HepG2 (cell line): ENCODE results near the gene TTC39C. TPM values are rescaled to one million over a fixed set of nuclear protein-coding genes. Genes with fewer than 3 reads are reported as not detected.

Source experiments
- ARID2 ChIP-seq: sonication (generic); formaldehyde crosslinking; IDR thresholded peaks from 2 replicates; pipeline ENCODE4 v1.8.1; 2022; ENCODE audit warnings: mild to moderate bottlenecking, missing genetic modification reagents, borderline replicate concordance
- ATF7 ChIP-seq, 2 experiments: fragments of 450-650 bp in 1 of 2; sonication (generic) in 1 of 2; formaldehyde crosslinking in 1 of 2; IDR thresholded peaks; 2 replicates each; pipeline versions ENCODE4 v1.4.0 to v1.6.1; 2016 to 2020; ENCODE audit warnings: antibody characterized with exemption in 1 of 2, mild to moderate bottlenecking in 1 of 2, missing genetic modification reagents in 1 of 2
- HHEX ChIP-seq: IDR thresholded peaks from 2 replicates; pipeline ENCODE4 v1.6.1; 2016; ENCODE audit warnings: control low read depth
- PAWR ChIP-seq: sonication (generic); formaldehyde crosslinking; IDR thresholded peaks from 2 replicates; pipeline ENCODE4 v1.4.0; 2020; ENCODE audit warnings: missing genetic modification reagents, mild to moderate bottlenecking, borderline replicate concordance
- SATB2 ChIP-seq: sonication (generic); formaldehyde crosslinking; IDR thresholded peaks from 2 replicates; pipeline ENCODE4 v1.5.0; 2020; ENCODE audit warnings: missing genetic modification reagents
- SCMH1 ChIP-seq: sonication (generic); formaldehyde crosslinking; IDR thresholded peaks from 2 replicates; pipeline ENCODE4 v1.9.0; 2021; ENCODE audit warnings: missing genetic modification reagents, mild to moderate bottlenecking, borderline replicate concordance
- ZKSCAN5 ChIP-seq: sonication (generic); formaldehyde crosslinking; IDR thresholded peaks from 2 replicates; pipeline ENCODE4 v1.5.1; 2020; ENCODE audit warnings: mild to moderate bottlenecking, missing genetic modification reagents
- ZNF383 ChIP-seq: sonication (generic); formaldehyde crosslinking; IDR thresholded peaks from 2 replicates; pipeline ENCODE4 v1.4.0; 2020; ENCODE audit warnings: missing genetic modification reagents, mild to moderate bottlenecking, borderline replicate concordance
- ZNF550 ChIP-seq: sonication (generic); formaldehyde crosslinking; IDR thresholded peaks from 2 replicates; pipeline ENCODE4 v1.4.0; 2020; ENCODE audit warnings: mild to moderate bottlenecking, missing genetic modification reagents, borderline replicate concordance
- polyA plus RNA-seq, 8 experiments: library from polyadenylated mRNA; depleted of rRNA in 3 of 8; stranded (reverse) in 7 of 8; unstranded in 1 of 8; fragments of >200 nt; fragmentation: Illumina TruSeq in 4 of 8; extraction: Trizol in 4 of 8; gene quantifications; 2 replicates each; pipeline versions ENCODE4 v1.2.1 to v1.2.3, GENCODE V29; 2011 to 2016; ENCODE audit warnings: low read depth in 4 of 8, missing spikeins in 1 of 8, mixed read lengths in 1 of 8; ENCODE audit not compliant: insufficient read depth in 1 of 8
- total RNA-seq, 5 experiments: library from RNA; depleted of rRNA; stranded (reverse); fragments of >200 nt; fragmentation: Illumina TruSeq; extraction: Trizol; gene quantifications; 2 replicates each; pipeline ENCODE4 v1.2.3, GENCODE V29; 2016; ENCODE audit warnings: low read depth in 1 of 5
- TF ChIP-seq, protein P1 (sequence below): IDR thresholded peaks from 2 replicates; pipeline ENCODE4 v1.6.1; 2016; ENCODE audit warnings: control low read depth
- TF ChIP-seq, protein P2 (sequence below): sonication (generic); formaldehyde crosslinking; IDR thresholded peaks from 2 replicates; pipeline ENCODE4 v1.9.0; 2021; ENCODE audit warnings: missing genetic modification reagents, mild to moderate bottlenecking, borderline replicate concordance
- TF ChIP-seq, protein P3 (sequence below): sonication (generic); formaldehyde crosslinking; IDR thresholded peaks from 2 replicates; pipeline ENCODE4 v1.4.0; 2020; ENCODE audit warnings: missing genetic modification reagents, borderline replicate concordance
- TF ChIP-seq, protein P4 (sequence below): sonication (generic); formaldehyde crosslinking; IDR thresholded peaks from 2 replicates; pipeline ENCODE4 v1.4.0; 2020; ENCODE audit warnings: mild to moderate bottlenecking, missing genetic modification reagents

Gene TTC39C
- total and polyA plus RNA-seq, 2 of the 13 experiments (the other 11 are each of a cell fraction or from before 2014, with no cell fraction given) = 19.1 to 25.9 TPM

DNA sequence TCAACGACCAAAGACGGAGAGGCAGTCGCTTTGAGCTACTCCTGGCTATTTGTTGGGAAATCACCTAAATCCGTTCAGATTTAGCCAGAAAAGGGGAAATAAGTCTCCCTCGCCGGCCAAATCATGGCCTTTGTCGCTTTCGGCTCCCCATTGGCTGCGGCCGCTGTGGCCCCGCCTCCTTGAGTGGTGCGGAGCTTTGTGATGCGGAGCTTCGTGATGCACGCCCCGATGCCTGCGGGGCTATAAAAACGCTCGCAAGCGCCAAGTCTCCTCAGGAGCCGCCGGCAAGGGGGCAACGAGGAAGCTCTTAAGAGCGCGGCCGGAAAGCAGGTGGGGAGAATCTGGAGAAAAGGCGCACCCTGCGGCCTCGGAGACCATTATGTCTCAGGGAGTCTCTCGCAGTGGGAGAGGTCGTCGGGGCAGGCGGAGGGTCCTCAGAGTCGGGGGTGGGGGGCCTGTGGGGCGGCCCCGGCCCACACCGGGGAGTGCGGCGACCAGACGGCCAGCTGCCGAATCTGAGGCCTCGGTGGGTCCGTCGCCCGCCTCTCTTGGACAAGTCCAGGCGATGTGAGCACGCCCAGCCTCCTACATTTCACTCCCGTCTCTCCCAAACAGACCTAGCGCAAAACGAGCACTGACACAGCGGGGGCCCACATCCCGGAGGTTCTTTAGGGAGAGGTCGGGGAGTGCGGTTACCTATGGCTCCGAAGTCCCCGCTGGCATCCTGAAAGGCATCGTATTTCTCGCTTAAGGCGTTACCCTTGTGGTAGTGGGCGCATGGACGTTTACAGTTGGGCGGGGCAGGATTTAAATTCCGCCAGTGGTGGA is 124.4 kb downstream of the TTC39C start, which contains the start of gene CABYR (continued):
- TF ChIP-seq, protein P1, sequence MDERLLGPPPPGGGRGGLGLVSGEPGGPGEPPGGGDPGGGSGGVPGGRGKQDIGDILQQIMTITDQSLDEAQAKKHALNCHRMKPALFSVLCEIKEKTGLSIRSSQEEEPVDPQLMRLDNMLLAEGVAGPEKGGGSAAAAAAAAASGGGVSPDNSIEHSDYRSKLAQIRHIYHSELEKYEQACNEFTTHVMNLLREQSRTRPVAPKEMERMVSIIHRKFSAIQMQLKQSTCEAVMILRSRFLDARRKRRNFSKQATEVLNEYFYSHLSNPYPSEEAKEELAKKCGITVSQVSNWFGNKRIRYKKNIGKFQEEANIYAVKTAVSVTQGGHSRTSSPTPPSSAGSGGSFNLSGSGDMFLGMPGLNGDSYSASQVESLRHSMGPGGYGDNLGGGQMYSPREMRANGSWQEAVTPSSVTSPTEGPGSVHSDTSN (CRISPR knock-in tag) = no peak
- no peak for TF ChIP-seq ARID2 (CRISPR knock-in tag)
- TF ChIP-seq HHEX (CRISPR knock-in tag) = no peak
- TF ChIP-seq PAWR = no peak
- no peak for TF ChIP-seq ZKSCAN5 (CRISPR knock-in tag)
- no peak for TF ChIP-seq ZNF550 (CRISPR knock-in tag)
- peak; percentile 53; the same call in 1 of the 2 replicates for TF ChIP-seq SATB2 (CRISPR knock-in tag)
- TF ChIP-seq, protein P2, sequence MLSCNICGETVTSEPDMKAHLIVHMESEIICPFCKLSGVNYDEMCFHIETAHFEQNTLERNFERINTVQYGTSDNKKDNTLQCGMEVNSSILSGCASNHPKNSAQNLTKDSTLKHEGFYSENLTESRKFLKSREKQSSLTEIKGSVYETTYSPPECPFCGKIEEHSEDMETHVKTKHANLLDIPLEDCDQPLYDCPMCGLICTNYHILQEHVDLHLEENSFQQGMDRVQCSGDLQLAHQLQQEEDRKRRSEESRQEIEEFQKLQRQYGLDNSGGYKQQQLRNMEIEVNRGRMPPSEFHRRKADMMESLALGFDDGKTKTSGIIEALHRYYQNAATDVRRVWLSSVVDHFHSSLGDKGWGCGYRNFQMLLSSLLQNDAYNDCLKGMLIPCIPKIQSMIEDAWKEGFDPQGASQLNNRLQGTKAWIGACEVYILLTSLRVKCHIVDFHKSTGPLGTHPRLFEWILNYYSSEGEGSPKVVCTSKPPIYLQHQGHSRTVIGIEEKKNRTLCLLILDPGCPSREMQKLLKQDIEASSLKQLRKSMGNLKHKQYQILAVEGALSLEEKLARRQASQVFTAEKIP (CRISPR knock-in tag) = no peak
- TF ChIP-seq ZNF383 = no peak
- no peak for TF ChIP-seq SCMH1 (CRISPR knock-in tag)
- TF ChIP-seq, protein P3, sequence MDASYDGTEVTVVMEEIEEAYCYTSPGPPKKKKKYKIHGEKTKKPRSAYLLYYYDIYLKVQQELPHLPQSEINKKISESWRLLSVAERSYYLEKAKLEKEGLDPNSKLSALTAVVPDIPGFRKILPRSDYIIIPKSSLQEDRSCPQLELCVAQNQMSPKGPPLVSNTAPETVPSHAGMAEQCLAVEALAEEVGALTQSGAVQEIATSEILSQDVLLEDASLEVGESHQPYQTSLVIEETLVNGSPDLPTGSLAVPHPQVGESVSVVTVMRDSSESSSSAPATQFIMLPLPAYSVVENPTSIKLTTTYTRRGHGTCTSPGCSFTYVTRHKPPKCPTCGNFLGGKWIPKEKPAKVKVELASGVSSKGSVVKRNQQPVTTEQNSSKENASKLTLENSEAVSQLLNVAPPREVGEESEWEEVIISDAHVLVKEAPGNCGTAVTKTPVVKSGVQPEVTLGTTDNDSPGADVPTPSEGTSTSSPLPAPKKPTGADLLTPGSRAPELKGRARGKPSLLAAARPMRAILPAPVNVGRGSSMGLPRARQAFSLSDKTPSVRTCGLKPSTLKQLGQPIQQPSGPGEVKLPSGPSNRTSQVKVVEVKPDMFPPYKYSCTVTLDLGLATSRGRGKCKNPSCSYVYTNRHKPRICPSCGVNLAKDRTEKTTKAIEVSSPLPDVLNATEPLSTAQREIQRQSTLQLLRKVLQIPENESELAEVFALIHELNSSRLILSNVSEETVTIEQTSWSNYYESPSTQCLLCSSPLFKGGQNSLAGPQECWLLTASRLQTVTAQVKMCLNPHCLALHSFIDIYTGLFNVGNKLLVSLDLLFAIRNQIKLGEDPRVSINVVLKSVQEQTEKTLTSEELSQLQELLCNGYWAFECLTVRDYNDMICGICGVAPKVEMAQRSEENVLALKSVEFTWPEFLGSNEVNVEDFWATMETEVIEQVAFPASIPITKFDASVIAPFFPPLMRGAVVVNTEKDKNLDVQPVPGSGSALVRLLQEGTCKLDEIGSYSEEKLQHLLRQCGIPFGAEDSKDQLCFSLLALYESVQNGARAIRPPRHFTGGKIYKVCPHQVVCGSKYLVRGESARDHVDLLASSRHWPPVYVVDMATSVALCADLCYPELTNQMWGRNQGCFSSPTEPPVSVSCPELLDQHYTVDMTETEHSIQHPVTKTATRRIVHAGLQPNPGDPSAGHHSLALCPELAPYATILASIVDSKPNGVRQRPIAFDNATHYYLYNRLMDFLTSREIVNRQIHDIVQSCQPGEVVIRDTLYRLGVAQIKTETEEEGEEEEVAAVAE (CRISPR knock-in tag) = no peak
- no peak for TF ChIP-seq ATF7 (IDR thresholded peaks at IDR 0.05)
- no peak for TF ChIP-seq ATF7 (CRISPR knock-in tag; IDR thresholded peaks at IDR 0.05)
- TF ChIP-seq, protein P4, sequence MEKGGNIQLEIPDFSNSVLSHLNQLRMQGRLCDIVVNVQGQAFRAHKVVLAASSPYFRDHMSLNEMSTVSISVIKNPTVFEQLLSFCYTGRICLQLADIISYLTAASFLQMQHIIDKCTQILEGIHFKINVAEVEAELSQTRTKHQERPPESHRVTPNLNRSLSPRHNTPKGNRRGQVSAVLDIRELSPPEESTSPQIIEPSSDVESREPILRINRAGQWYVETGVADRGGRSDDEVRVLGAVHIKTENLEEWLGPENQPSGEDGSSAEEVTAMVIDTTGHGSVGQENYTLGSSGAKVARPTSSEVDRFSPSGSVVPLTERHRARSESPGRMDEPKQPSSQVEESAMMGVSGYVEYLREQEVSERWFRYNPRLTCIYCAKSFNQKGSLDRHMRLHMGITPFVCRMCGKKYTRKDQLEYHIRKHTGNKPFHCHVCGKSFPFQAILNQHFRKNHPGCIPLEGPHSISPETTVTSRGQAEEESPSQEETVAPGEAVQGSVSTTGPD (CRISPR knock-in tag) = no peak
